Neuronal stem cell (in vitro differentiated cells): ENCODE measurements around the gene SYNGR2.
"Not testable (repeated sequence)": the region's sequence is repeated elsewhere in the genome, so short reads cannot be mapped to it uniquely, and the experiment has no call there.

ENCODE experiments used
- DNase-seq: peaks from one replicate; pipeline ENCODE4 v3.0.0-alpha.2; 2013; ENCODE audit warnings: low spot score
- H2AFZ ChIP-seq: one replicate; pipeline ENCODE4 v1.6.1; 2013; ENCODE audit warnings: mild to moderate bottlenecking, low read length, inconsistent platforms
- H2AK5ac ChIP-seq: 2 replicates; pipeline ENCODE4 v1.6.1; 2013; ENCODE audit warnings: low read depth, mild to moderate bottlenecking, inconsistent platforms, low read length, moderate library complexity, mixed read lengths
- H2BK120ac ChIP-seq: 2 replicates; pipeline ENCODE4 v1.6.1; 2013; ENCODE audit warnings: low read depth, mild to moderate bottlenecking, inconsistent platforms, low read length, moderate library complexity, mixed read lengths
- H2BK12ac ChIP-seq: one replicate; pipeline ENCODE4 v1.6.1; 2013; ENCODE audit warnings: low read length, inconsistent platforms
- H2BK15ac ChIP-seq: 2 replicates; pipeline ENCODE4 v1.6.1; 2013; ENCODE audit warnings: mild to moderate bottlenecking, low read length, inconsistent platforms, mixed read lengths
- H2BK5ac ChIP-seq: one replicate; pipeline ENCODE4 v1.6.1; 2013; ENCODE audit warnings: inconsistent platforms, mild to moderate bottlenecking, low read length, moderate library complexity
- H3K14ac ChIP-seq: one replicate; pipeline ENCODE4 v1.6.1; 2013; ENCODE audit warnings: low read length, inconsistent platforms
- H3K18ac ChIP-seq: 2 replicates; pipeline ENCODE4 v1.6.1; 2013; ENCODE audit warnings: low read length, inconsistent platforms
- H3K23ac ChIP-seq: 2 replicates; pipeline ENCODE4 v1.6.1; 2013; ENCODE audit warnings: low read depth, mild to moderate bottlenecking, mixed read lengths, low read length, inconsistent platforms; ENCODE audit not compliant: poor library complexity
- H3K27ac ChIP-seq: replicated peaks from 3 replicates; pipeline ENCODE4 v1.5.1; 2013; ENCODE audit warnings: low read length, inconsistent platforms
- H3K27me3 ChIP-seq, 3 experiments: 2 replicates each; pipeline ENCODE4 v1.6.1; 2013; ENCODE audit warnings: low read length in 3 of 3, mild to moderate bottlenecking in 2 of 3, inconsistent platforms in 1 of 3, low read depth in 1 of 3, mixed read lengths in 1 of 3, moderate library complexity in 1 of 3; ENCODE audit not compliant: control insufficient read depth in 3 of 3, insufficient read depth in 3 of 3
- H3K36me3 ChIP-seq, 2 donors: replicated peaks in 1 of 2; 2 replicates each; pipeline ENCODE4 v1.6.1; 2013; ENCODE audit warnings: low read length in 2 of 2; ENCODE audit not compliant: control insufficient read depth in 2 of 2, insufficient read depth in 2 of 2
- H3K4ac ChIP-seq: 2 replicates; pipeline ENCODE4 v1.6.1; 2013; ENCODE audit warnings: inconsistent platforms, mild to moderate bottlenecking, low read length, moderate library complexity
- H3K4me1 ChIP-seq, 2 donors: 1 replicate in 1 of 2; 2 replicates in 1 of 2; pipeline ENCODE4 v1.6.1; 2013; ENCODE audit warnings: low read length in 2 of 2, low read depth in 1 of 2; ENCODE audit not compliant: control insufficient read depth in 2 of 2, insufficient read depth in 1 of 2
- H3K4me2 ChIP-seq: one replicate; pipeline ENCODE4 v1.6.1; 2013; ENCODE audit warnings: mild to moderate bottlenecking, low read length, inconsistent platforms; ENCODE audit not compliant: insufficient read depth, poor library complexity, severe bottlenecking
- H3K4me3 ChIP-seq, 2 donors: 2 replicates each; pipeline ENCODE4 v1.5.1; 2013; ENCODE audit warnings: low read length in 2 of 2, mild to moderate bottlenecking in 2 of 2, inconsistent platforms in 1 of 2, moderate library complexity in 1 of 2
- H3K79me1 ChIP-seq: one replicate; pipeline ENCODE4 v1.6.1; 2013; ENCODE audit warnings: low read depth, mild to moderate bottlenecking, inconsistent platforms, low read length, moderate library complexity
- H3K9ac ChIP-seq: one replicate; pipeline ENCODE4 v1.6.1; 2013; ENCODE audit warnings: mild to moderate bottlenecking, low read depth, low read length, inconsistent platforms; ENCODE audit not compliant: poor library complexity
- H3K9me3 ChIP-seq, 2 donors: replicated peaks in 1 of 2; 2 replicates each; pipeline versions ENCODE3 to v1.6.1; 2013; ENCODE audit warnings: low read length in 2 of 2, mild to moderate bottlenecking in 2 of 2, inconsistent platforms in 1 of 2, low read depth in 1 of 2, mixed read lengths in 1 of 2, moderate library complexity in 1 of 2; ENCODE audit not compliant: control insufficient read depth in 2 of 2, insufficient read depth in 1 of 2
- H4K8ac ChIP-seq: one replicate; pipeline ENCODE4 v1.6.1; 2013; ENCODE audit warnings: low read depth, mild to moderate bottlenecking, inconsistent platforms, low read length, moderate library complexity
- H4K91ac ChIP-seq: one replicate; pipeline ENCODE4 v1.6.1; 2013; ENCODE audit warnings: low read length, low read depth, mild to moderate bottlenecking, inconsistent platforms; ENCODE audit not compliant: poor library complexity
- WGBS, 2 donors: extraction: QIAGEN DNeasy Blood & Tissue Kit; methylation state at CpG; one replicate each; pipeline ENCODE4 v1.1.7; 2013; ENCODE audit warnings: missing lambda C conversion rate in 2 of 2, mixed read lengths in 1 of 2; ENCODE audit not compliant: insufficient read length in 2 of 2, insufficient replicate concordance in 1 of 2; ENCODE audit errors: extremely low coverage in 2 of 2; 5-methylcytosine and 5-hydroxymethylcytosine counted together

The SYNGR2 gene

DNA sequence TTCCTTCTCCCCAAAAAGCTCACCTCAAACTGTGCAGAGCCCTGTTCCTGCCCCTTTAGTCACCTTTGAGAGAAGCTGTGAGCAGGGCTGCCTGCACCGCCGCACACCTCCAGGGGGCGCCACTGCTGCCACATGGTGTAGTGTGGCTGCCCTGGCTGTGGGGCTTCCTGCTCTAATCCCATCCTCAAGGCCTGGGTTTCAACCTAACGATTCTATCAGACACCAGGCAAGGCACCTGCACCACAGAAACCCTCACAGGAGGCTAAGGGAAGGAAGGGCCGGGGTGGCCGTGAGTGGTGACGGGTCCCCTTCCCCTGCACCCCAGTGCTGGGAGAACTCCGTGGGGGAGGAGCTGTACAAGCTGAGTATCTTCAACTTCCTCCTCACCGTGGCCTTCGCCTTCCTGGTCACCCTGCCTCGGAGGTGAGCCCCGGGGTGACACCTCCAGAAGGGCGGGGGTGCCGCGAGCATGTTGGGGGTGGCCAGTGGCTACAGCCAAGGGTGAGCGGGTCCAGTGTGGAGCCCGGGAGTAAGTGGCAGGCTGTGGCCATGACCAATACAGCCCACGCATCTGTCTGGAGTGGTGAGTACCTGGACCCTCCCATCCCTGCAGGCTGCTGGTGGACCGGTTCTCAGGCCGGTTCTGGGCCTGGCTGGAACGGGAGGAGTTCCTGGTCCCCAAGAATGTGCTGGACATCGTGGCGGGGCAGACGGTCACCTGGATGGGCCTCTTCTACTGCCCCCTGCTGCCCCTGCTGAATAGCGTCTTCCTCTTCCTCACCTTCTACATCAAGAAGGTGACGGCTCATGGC lies 30.8 kb upstream of the SYNGR2 start:
- WGBS, 2 donors, result no CpG with 5 or more reads among the region's 26 CpGs
- Histone ChIP-seq H3K4me3 (no peak overlapping the region), H3K27ac (no peak overlapping the region), H3K4me1 (peaks cover 0 to 6% of the 10 kb centered on the region in 2 donors), H2BK15ac (peak overlapping the region; percentile 92), H3K4ac (peak overlapping the region; percentile 37), H2AFZ (no peak overlapping the region), H4K8ac (no peak overlapping the region), H2AK5ac (peak overlapping the region; percentile 98), H3K27me3 (peaks cover 2 to 38% (median 19%) of the 10 kb centered on the region in 3 experiments), H2BK120ac (no peak overlapping the region), H3K9me3 (peaks cover 0 to 4% of the 10 kb centered on the region in 2 donors), H3K4me2 (no peak overlapping the region), H3K18ac (peak overlapping the region; percentile 57), H4K91ac (peak overlapping the region; percentile 53), H3K14ac (peak overlapping the region; percentile 82), H3K9ac (peak overlapping the region; percentile 70), H2BK12ac (peak overlapping the region; percentile 94), H3K23ac (peak overlapping the region; percentile 60), H2BK5ac (no peak overlapping the region), H3K36me3 (no peaks in the 10 kb centered on the region), H3K79me1 (peaks cover 4% of the 10 kb centered on the region)
- DNase-seq, result no peak

DNA sequence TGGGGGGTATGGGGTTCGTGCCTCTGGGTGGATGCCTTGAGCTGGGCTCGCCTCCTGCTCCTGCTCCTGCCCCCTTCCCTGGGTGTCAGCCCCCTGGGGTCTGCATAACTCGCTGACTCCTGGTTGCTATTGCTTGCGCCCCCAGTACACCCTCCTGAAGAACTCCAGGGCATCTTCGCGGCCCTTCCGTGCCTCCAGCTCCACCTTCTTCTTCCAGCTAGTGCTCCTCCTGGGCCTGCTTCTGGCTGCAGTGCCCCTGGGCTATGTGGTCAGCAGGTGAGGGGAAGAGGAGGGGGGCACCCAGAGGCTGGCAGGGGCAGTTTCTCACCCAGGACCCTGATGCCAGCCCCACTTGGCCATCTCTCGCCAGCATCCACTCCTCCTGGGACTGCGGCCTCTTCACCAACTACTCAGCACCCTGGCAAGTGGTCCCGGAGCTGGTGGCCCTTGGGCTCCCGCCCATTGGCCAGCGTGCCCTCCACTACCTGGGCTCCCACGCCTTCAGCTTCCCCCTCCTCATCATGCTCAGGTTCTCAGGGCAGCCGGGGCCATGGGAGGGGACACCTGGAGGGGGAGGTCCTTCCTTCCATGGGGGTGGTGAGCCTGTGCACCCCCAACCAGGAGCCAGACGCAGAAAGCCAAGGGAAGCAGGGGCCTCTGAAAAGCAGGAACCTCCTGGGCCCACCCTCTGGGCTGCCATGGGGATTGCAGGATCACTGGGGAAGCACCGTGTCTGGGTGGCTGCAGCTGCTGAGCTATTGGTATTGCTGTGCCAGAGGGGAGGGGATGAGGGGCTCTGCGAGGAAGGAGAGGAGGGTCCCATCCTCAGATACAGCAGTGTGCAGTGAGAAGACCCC lies 29.9 kb upstream of the SYNGR2 start:
- no peak overlapping the region for H4K91ac ChIP-seq
- H3K4me1 ChIP-seq, result peaks cover 0 to 6% of the 10 kb centered on the region in 2 donors
- H3K9me3 ChIP-seq, result peaks cover 0 to 2% of the 10 kb centered on the region in 2 donors
- H3K36me3 ChIP-seq, result no peaks in the 10 kb centered on the region
- H3K79me1 ChIP-seq, result peaks cover 4% of the 10 kb centered on the region
- no peak overlapping the region for H3K4me2 ChIP-seq
- H3K27ac ChIP-seq, result no peak overlapping the region
- no CpG with 5 or more reads among the region's 17 CpGs for WGBS, 2 donors
- no peak overlapping the region for H3K4ac ChIP-seq
- H3K14ac ChIP-seq, result peak overlapping the region; percentile 82
- peak overlapping the region; percentile 89 for H3K18ac ChIP-seq
- peak overlapping the region; percentile 60 for H3K23ac ChIP-seq
- no peak overlapping the region for H2BK12ac ChIP-seq
- peak overlapping the region; percentile 66 for H2BK5ac ChIP-seq
- H2AK5ac ChIP-seq, result peak overlapping the region; percentile 97
- H3K9ac ChIP-seq, result peak overlapping the region; percentile 70
- DNase-seq, result no peak
- H2BK120ac ChIP-seq, result no peak overlapping the region
- peaks cover 2 to 36% (median 11%) of the 10 kb centered on the region in 3 experiments for H3K27me3 ChIP-seq
- no peak overlapping the region for H3K4me3 ChIP-seq
- peak overlapping the region; percentile 92 for H2BK15ac ChIP-seq
- H2AFZ ChIP-seq, result no peak overlapping the region
- no peak overlapping the region for H4K8ac ChIP-seq

DNA sequence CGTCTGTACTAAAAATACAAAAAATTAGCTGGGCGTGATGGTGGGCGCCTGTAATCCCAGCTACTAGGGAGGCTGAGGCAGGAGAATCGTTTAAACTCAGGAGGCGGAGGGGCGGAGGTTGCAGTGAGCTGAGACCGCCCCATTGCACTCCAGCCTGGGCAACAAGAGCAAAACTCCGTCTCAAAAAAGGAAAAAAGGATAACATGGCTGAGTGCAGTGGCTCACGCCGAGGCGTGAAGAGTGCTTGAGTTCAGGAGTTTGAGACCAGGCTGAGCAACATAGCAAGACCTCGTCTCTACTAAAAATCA lies 28.6 kb upstream of the SYNGR2 start:
- not testable (repeated sequence) for H2AFZ ChIP-seq, H3K4ac ChIP-seq, H3K9ac ChIP-seq, H2BK5ac ChIP-seq, H2BK120ac ChIP-seq, H3K36me3 ChIP-seq, H3K4me3 ChIP-seq, H3K23ac ChIP-seq, H3K14ac ChIP-seq, H3K4me2 ChIP-seq, H3K9me3 ChIP-seq, H4K91ac ChIP-seq, H3K4me1 ChIP-seq, H3K27ac ChIP-seq, H4K8ac ChIP-seq, H2BK12ac ChIP-seq, H3K79me1 ChIP-seq, DNase-seq, H2BK15ac ChIP-seq
- peak overlapping the region; percentile 89 for H2AK5ac ChIP-seq
- H3K18ac ChIP-seq, result peak overlapping the region; percentile 8
- H3K27me3 ChIP-seq, result peaks cover 0 to 37% (median 3%) of the 10 kb centered on the region in 3 experiments
- no CpG with 5 or more reads among the region's 12 CpGs for WGBS, 2 donors
